Measurements from ENCODE around the gene RNFT1.
"Not testable (repeated sequence)": the region's sequence is repeated elsewhere in the genome, so short reads cannot be mapped to it uniquely, and the experiment has no call there.

RNFT1 gene

DNA sequence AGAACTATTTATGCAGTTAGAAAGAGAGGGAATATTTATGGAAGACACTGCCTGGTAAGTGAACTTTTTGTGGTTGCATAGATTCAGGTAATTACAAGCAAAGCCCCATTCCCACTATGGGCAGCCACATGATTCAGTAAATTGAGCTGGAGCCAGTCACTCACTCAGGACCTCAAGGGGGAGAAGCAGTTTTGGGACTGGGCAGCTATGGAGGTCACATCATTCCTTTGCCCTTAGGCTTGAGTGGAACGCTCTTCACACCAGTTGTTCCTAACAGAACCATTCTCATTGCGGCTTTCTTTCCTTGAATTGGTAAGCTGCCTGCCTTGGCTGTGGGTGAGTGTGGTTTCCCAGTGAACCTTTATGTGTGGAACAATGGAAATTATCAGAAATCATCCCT lies 34.4 kb downstream of the RNFT1 start:
- not testable (repeated sequence) for DNase-seq (ENCODE audit: low read depth)

DNA sequence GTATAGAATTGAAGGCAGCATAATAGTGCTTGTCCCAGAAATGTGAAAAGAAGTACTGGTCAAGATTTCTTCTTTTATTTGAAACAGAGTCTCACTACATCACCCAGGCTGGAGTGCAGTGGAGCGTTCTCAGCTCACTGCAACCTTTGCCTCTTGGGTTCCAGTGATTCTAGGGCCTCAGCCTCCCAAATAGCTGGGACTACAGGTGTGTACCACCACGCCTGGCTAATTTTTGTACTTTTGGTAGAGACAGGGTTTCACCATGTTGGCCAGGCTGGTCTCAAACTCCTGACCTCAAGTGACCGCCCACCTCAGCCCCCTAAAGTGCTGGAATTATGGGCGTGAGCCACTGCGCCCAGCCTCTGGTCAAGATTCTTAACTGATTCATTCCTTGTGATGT lies 43.9 kb downstream of the RNFT1 start:
- not testable (repeated sequence) for DNase-seq (ENCODE audit: low read depth)

GRCh38 chr17:59916446-59916845 lies 48.1 kb downstream of the RNFT1 start:
- no peak for DNase-seq (ENCODE audit: low read depth)

GRCh38 chr17:59914274-59914854 lies 50.2 kb downstream of the RNFT1 start:
- DNase-seq (ENCODE audit: low read depth) = peak; percentile 14

- DNase-seq (ENCODE audit: low read depth) = no peak
Measured at GRCh38 chr17:59907467-59907866, 57.1 kb downstream of the RNFT1 start.

DNA sequence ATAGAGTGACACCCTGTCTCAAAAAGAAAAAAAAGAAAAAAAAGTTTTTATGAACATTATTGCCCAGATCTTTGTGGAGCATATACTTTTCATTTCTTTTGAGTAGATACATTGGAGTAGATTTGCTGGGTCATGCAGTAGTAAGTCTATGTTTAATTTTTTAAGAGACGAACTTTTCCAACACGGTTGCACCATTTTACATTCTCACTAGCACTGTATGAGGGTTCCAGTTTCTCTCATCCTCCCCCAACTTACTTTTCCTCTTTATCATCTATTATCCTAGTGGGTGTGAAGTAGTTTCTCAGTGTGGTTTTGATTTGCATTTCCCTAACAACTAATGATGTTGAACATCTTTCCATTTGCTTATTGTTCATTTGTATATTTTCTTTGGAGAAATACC lies 61.1 kb downstream of the RNFT1 start:
- DNase-seq (ENCODE audit: low read depth) = no peak

All from stimulated activated CD4-positive, alpha-beta T cell treated with anti-CD3 and anti-CD28 coated beads, Interleukin-2, amount 100 ng/mL, for 4 hours (primary cell).